CD4-positive, alpha-beta T cell treated with Interleukin-10 for 1 hour (primary cell): Measurements from ENCODE around the gene LTBP2.
"Not testable (repeated sequence)": the region's sequence is repeated elsewhere in the genome, so short reads cannot be mapped to it uniquely, and the experiment has no call there.

Experiments used
- DNase-seq: peaks from one replicate; pipeline ENCODE4 v3.0.0-alpha.2; 2020

The LTBP2 gene

GRCh38 chr14:74547331-74547927 lies 64.6 kb downstream of the LTBP2 start:
- no peak for DNase-seq

GRCh38 chr14:74546416-74546815 lies 65.6 kb downstream of the LTBP2 start:
- no peak for DNase-seq

- DNase-seq = no peak
These were observed 66.7 kb downstream of the LTBP2 start for GRCh38 chr14:74545386-74545785.

- no peak for DNase-seq
These were observed 68.1 kb downstream of the LTBP2 start for GRCh38 chr14:74543771-74544438.

- no peak for DNase-seq
These were observed 69.9 kb downstream of the LTBP2 start for GRCh38 chr14:74542056-74542685.

- DNase-seq = no peak
These were observed 70.8 kb downstream of the LTBP2 start for GRCh38 chr14:74541225-74541624.

- DNase-seq = no peak
These were observed 72.5 kb downstream of the LTBP2 start for GRCh38 chr14:74539503-74539902.

GRCh38 chr14:74538411-74539391 lies 73.3 kb downstream of the LTBP2 start:
- no peak for DNase-seq

GRCh38 chr14:74536336-74536735 lies 75.7 kb downstream of the LTBP2 start:
- DNase-seq = not testable (repeated sequence)

- no peak for DNase-seq
These were observed 76.2 kb downstream of the LTBP2 start for GRCh38 chr14:74535756-74536325.

- no peak for DNase-seq
These were observed 78.5 kb downstream of the LTBP2 start for GRCh38 chr14:74533576-74533975.

- DNase-seq = no peak
These were observed 79.8 kb downstream of the LTBP2 start for GRCh38 chr14:74532246-74532645.

GRCh38 chr14:74531467-74531866 lies 80.6 kb downstream of the LTBP2 start:
- no peak for DNase-seq

GRCh38 chr14:74531006-74531405 lies 81.0 kb downstream of the LTBP2 start:
- no peak for DNase-seq

- no peak for DNase-seq
These were observed 83.2 kb downstream of the LTBP2 start for GRCh38 chr14:74528886-74529285.

- DNase-seq = no peak
These were observed 83.6 kb downstream of the LTBP2 start for GRCh38 chr14:74528406-74528805.

GRCh38 chr14:74527736-74528280 lies 84.2 kb downstream of the LTBP2 start:
- no peak for DNase-seq

- no peak for DNase-seq
These were observed 85.0 kb downstream of the LTBP2 start for GRCh38 chr14:74526854-74527585.

- no peak for DNase-seq
These were observed 86.6 kb downstream of the LTBP2 start for GRCh38 chr14:74525361-74525851.

- DNase-seq = no peak
These were observed 87.3 kb downstream of the LTBP2 start for GRCh38 chr14:74524812-74525135.

GRCh38 chr14:74524076-74524811 lies 87.8 kb downstream of the LTBP2 start:
- DNase-seq = no peak
